MM.1S (cell line): ENCODE measurements around the gene ITPR1.

Experiments used
- DNase-seq: peaks from one replicate; pipeline ENCODE4 v3.0.0-alpha.2; 2015
- H2AFZ ChIP-seq: fragments of 300-600 bp; sonication (generic); 2 replicates; pipeline ENCODE4 v1.6.0; 2016; ENCODE audit warnings: antibody characterized with exemption, low read length
- H3F3A ChIP-seq: fragments of 300-600 bp; sonication (generic); 2 replicates; pipeline ENCODE4 v1.6.1; 2016; ENCODE audit warnings: mild to moderate bottlenecking, antibody characterized with exemption, low read length, moderate library complexity, mixed read lengths; ENCODE audit not compliant: insufficient read depth
- H3K27ac ChIP-seq: fragments of 300-600 bp; sonication (generic); 2 replicates; pipeline ENCODE4 v1.5.1; 2016; ENCODE audit warnings: mild to moderate bottlenecking, low read length
- H3K27me3 ChIP-seq: fragments of 300-600 bp; sonication (generic); replicated peaks from 2 replicates; pipeline ENCODE4 v1.6.0; 2016; ENCODE audit warnings: low read length; ENCODE audit not compliant: insufficient read depth
- H3K36me3 ChIP-seq: fragments of 300-600 bp; sonication (generic); replicated peaks from 2 replicates; pipeline ENCODE4 v1.6.1; 2016; ENCODE audit warnings: mild to moderate bottlenecking, low read length, mixed read lengths; ENCODE audit not compliant: insufficient read depth
- H3K4me1 ChIP-seq: fragments of 300-600 bp; sonication (generic); 2 replicates; pipeline ENCODE4 v1.6.1; 2016; ENCODE audit warnings: low read length, mixed read lengths
- H3K4me2 ChIP-seq: fragments of 300-600 bp; sonication (generic); 2 replicates; pipeline ENCODE4 v1.6.0; 2016; ENCODE audit warnings: low read depth, low read length
- H3K4me3 ChIP-seq: fragments of 300-600 bp; sonication (generic); 2 replicates; pipeline ENCODE4 v1.5.1; 2016; ENCODE audit warnings: low read length, mixed read lengths
- H3K79me2 ChIP-seq: fragments of 300-600 bp; sonication (generic); 2 replicates; pipeline ENCODE4 v1.6.1; 2016; ENCODE audit warnings: mixed run types, low read length, mixed read lengths
- H3K9ac ChIP-seq: fragments of 300-600 bp; sonication (generic); 2 replicates; pipeline ENCODE4 v1.6.1; 2016; ENCODE audit warnings: low read length, mixed read lengths
- H3K9me2 ChIP-seq: fragments of 300-600 bp; sonication (generic); replicated peaks from 2 replicates; pipeline ENCODE4 v1.6.1; 2016; ENCODE audit warnings: mild to moderate bottlenecking, low read length, mixed read lengths; ENCODE audit not compliant: insufficient read depth
- H3K9me3 ChIP-seq: fragments of 300-600 bp; sonication (generic); replicated peaks from 2 replicates; pipeline ENCODE4 v1.6.1; 2016; ENCODE audit warnings: mild to moderate bottlenecking, low read length, mixed read lengths; ENCODE audit not compliant: insufficient read depth
- H4K20me1 ChIP-seq: fragments of 300-600 bp; sonication (generic); 2 replicates; pipeline ENCODE4 v1.6.1; 2016; ENCODE audit warnings: mild to moderate bottlenecking, low read length, moderate library complexity, mixed read lengths; ENCODE audit not compliant: insufficient read depth
- EZH2 ChIP-seq: fragments of 300-600 bp; sonication (generic); optimal IDR thresholded peaks from 2 replicates; pipeline ENCODE3; 2017; ENCODE audit warnings: low read depth, mild to moderate bottlenecking, antibody characterized with exemption, low read length, mixed read lengths
- EZH2phosphoT487 ChIP-seq: fragments of 300-600 bp; sonication (generic); IDR thresholded peaks from 2 replicates; pipeline ENCODE4 v1.6.1; 2018; ENCODE audit warnings: antibody characterized with exemption, low read length
- TF ChIP-seq, protein P1 (sequence below): fragments of 300-600 bp; sonication (generic); IDR thresholded peaks from 2 replicates; pipeline ENCODE4 v1.5.1; 2016; ENCODE audit warnings: antibody characterized with exemption, low read length, mixed read lengths

The ITPR1 gene

DNA sequence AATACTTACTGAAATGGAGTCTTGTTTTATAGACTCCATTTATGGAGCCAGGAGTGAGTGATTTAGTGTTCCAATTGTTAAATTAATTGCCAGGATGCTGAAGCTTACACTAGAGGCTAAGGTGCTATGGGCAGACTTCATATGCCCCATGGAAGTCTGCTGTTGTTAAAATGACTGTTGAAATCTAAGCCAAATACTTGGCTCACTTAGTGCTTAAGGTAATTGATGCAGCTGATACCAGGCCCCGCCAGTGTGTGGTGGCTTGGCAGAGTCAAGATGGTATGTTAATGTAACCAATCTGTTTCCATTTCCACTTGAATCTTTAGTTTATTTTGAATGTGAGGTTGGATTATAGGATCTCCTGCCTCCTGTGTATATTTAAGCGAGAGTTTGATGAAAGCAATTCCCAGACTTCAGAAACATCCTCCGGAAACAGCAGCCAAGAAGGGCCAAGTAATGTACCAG lies 187.1 kb downstream of the ITPR1 start:
- Histone ChIP-seq H3F3A (no peaks in the 10 kb centered on the region), H3K79me2 (no peaks in the 10 kb centered on the region), H4K20me1 (no peaks in the 10 kb centered on the region), H2AFZ (no peak overlapping the region), H3K27ac (no peak overlapping the region), H3K27me3 (no peaks in the 10 kb centered on the region), H3K9ac (no peak overlapping the region), H3K4me2 (no peak overlapping the region), H3K4me3 (no peak overlapping the region), H3K9me2 (no peaks in the 10 kb centered on the region), H3K9me3 (no peaks in the 10 kb centered on the region), H3K4me1 (no peaks in the 10 kb centered on the region), H3K36me3 (no peaks in the 10 kb centered on the region)
- DNase-seq, result no peak
- TF ChIP-seq EZH2, result no peak
- no peak for TF ChIP-seq EZH2phosphoT487
- TF ChIP-seq, protein P1, sequence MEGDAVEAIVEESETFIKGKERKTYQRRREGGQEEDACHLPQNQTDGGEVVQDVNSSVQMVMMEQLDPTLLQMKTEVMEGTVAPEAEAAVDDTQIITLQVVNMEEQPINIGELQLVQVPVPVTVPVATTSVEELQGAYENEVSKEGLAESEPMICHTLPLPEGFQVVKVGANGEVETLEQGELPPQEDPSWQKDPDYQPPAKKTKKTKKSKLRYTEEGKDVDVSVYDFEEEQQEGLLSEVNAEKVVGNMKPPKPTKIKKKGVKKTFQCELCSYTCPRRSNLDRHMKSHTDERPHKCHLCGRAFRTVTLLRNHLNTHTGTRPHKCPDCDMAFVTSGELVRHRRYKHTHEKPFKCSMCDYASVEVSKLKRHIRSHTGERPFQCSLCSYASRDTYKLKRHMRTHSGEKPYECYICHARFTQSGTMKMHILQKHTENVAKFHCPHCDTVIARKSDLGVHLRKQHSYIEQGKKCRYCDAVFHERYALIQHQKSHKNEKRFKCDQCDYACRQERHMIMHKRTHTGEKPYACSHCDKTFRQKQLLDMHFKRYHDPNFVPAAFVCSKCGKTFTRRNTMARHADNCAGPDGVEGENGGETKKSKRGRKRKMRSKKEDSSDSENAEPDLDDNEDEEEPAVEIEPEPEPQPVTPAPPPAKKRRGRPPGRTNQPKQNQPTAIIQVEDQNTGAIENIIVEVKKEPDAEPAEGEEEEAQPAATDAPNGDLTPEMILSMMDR, result no peak

DNA sequence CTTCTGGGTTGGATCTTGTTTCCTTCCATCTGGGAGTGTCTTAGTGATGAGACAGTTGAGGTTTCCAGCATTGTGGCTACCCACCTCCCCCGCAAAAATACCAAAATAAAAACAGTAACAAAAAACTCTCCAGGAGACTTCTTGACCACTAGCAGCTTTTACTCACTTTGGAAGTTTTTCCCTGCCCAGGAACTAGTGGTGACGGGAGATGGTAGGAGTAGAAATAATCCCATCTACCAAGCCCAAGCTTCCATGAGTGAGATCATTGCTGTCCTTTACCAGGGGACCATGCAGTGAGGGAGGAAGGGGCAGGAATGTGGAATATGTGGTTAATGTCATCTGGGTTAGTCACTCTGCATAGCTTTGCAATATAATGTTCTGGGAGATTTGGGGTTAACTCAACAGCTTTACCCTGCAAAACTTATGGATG lies 187.7 kb downstream of the ITPR1 start:
- Histone ChIP-seq H3K4me1 (no peaks in the 10 kb centered on the region), H3K4me3 (no peak overlapping the region), H3K9me3 (no peaks in the 10 kb centered on the region), H3K9ac (no peak overlapping the region), H3K79me2 (no peaks in the 10 kb centered on the region), H3K27ac (no peak overlapping the region), H3F3A (no peaks in the 10 kb centered on the region), H3K4me2 (no peak overlapping the region), H3K36me3 (no peaks in the 10 kb centered on the region), H3K9me2 (no peaks in the 10 kb centered on the region), H4K20me1 (no peaks in the 10 kb centered on the region), H2AFZ (no peak overlapping the region), H3K27me3 (no peaks in the 10 kb centered on the region)
- DNase-seq, result no peak
- TF ChIP-seq, protein P1, result no peak
- TF ChIP-seq EZH2phosphoT487, result no peak
- TF ChIP-seq EZH2, result no peak

DNA sequence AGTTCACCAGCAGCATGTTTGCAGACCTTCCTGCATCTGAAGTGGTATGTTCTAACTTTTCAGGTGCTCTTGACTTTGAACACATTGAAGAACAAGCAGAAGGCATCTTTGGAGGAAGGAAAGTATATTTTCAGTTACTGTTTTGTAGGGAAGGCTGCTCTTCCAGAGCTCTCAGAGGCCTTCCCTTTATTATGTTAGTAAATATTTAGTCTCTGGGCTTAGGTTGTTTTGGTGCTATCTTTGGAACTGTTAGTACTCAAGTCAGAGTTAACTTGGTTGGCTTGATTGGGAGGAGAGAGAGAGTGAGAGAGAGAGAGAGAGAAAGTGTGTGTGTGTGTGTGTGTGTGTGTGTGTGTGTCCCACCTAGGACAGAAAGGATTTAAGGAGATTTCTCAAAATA lies 188.2 kb downstream of the ITPR1 start:
- Histone ChIP-seq H3K9ac (no peak overlapping the region), H3K79me2 (no peaks in the 10 kb centered on the region), H3K4me3 (no peak overlapping the region), H2AFZ (no peak overlapping the region), H3K36me3 (no peaks in the 10 kb centered on the region), H3K27ac (no peak overlapping the region), H3K9me3 (no peaks in the 10 kb centered on the region), H3K4me2 (no peak overlapping the region), H3K4me1 (no peaks in the 10 kb centered on the region), H3F3A (no peaks in the 10 kb centered on the region), H3K27me3 (no peaks in the 10 kb centered on the region), H4K20me1 (no peaks in the 10 kb centered on the region), H3K9me2 (no peaks in the 10 kb centered on the region)
- DNase-seq, result no peak
- TF ChIP-seq EZH2phosphoT487 (no peak), EZH2 (no peak)
- TF ChIP-seq, protein P1, result no peak
